Mesenchymal stem cell (in vitro differentiated cells and primary cell): Measurements from ENCODE around the gene RERE.

ENCODE experiments used
- DNase-seq: peaks from one replicate; pipeline ENCODE4 v3.0.0-alpha.2; 2013
- H2AFZ ChIP-seq: one replicate; pipeline ENCODE4 v1.6.1; 2013; ENCODE audit warnings: low read depth, mild to moderate bottlenecking, control low read depth, inconsistent platforms, low read length, moderate library complexity
- H2AK5ac ChIP-seq: 2 replicates; pipeline ENCODE4 v1.6.1; 2013; ENCODE audit warnings: low read length, moderate library complexity, mild to moderate bottlenecking, inconsistent platforms; ENCODE audit not compliant: severe bottlenecking
- H2BK120ac ChIP-seq: one replicate; pipeline ENCODE4 v1.6.1; 2013; ENCODE audit warnings: low read depth, mild to moderate bottlenecking, inconsistent platforms, low read length, moderate library complexity
- H2BK12ac ChIP-seq, 2 experiments: one replicate each; pipeline ENCODE4 v1.6.1; 2013; ENCODE audit warnings: inconsistent platforms in 2 of 2, low read length in 2 of 2, mild to moderate bottlenecking in 2 of 2, moderate library complexity in 2 of 2, control low read depth in 1 of 2
- H2BK15ac ChIP-seq: one replicate; pipeline ENCODE4 v1.6.1; 2013; ENCODE audit warnings: mild to moderate bottlenecking, low read depth, inconsistent platforms; ENCODE audit not compliant: poor library complexity, severe bottlenecking
- H2BK5ac ChIP-seq: 2 replicates; pipeline ENCODE4 v1.6.1; 2013; ENCODE audit warnings: low read depth, mild to moderate bottlenecking, low read length, control low read depth, inconsistent platforms; ENCODE audit not compliant: poor library complexity, severe bottlenecking
- H3K14ac ChIP-seq, 2 experiments: one replicate each; pipeline ENCODE4 v1.6.1; 2013; ENCODE audit warnings: inconsistent platforms in 2 of 2, low read length in 2 of 2, control low read depth in 1 of 2, mild to moderate bottlenecking in 1 of 2, moderate library complexity in 1 of 2
- H3K18ac ChIP-seq, 2 experiments: one replicate each; pipeline ENCODE4 v1.6.1; 2013; ENCODE audit warnings: inconsistent platforms in 2 of 2, low read length in 2 of 2, control low read depth in 1 of 2, low read depth in 1 of 2, mild to moderate bottlenecking in 1 of 2
- H3K23ac ChIP-seq, 2 experiments: one replicate each; pipeline ENCODE4 v1.6.1; 2013; ENCODE audit warnings: inconsistent platforms in 2 of 2, low read length in 2 of 2, mild to moderate bottlenecking in 2 of 2, moderate library complexity in 2 of 2, control low read depth in 1 of 2
- H3K27ac ChIP-seq: 2 replicates; pipeline ENCODE4 v1.5.1; 2013; ENCODE audit warnings: mild to moderate bottlenecking, moderate library complexity, low read length, control low read depth, inconsistent platforms; ENCODE audit not compliant: poor library complexity, severe bottlenecking
- H3K27me3 ChIP-seq, 2 experiments: 2 replicates each; pipeline versions ENCODE4 v1.6.1 to v1.7.0; 2013; ENCODE audit warnings: low read length in 2 of 2, mild to moderate bottlenecking in 2 of 2, moderate library complexity in 2 of 2, control low read depth in 1 of 2, inconsistent platforms in 1 of 2; ENCODE audit not compliant: control insufficient read depth in 1 of 2, insufficient read depth in 1 of 2
- H3K36me3 ChIP-seq, 2 experiments: 2 replicates each; pipeline versions ENCODE4 v1.6.1 to v1.7.0; 2013; ENCODE audit warnings: low read length in 2 of 2, control low read depth in 1 of 2, inconsistent platforms in 1 of 2, low read depth in 1 of 2, mild to moderate bottlenecking in 1 of 2; ENCODE audit not compliant: insufficient read depth in 2 of 2, control insufficient read depth in 1 of 2
- H3K4ac ChIP-seq, 2 experiments: one replicate each; pipeline ENCODE4 v1.6.1; 2013; ENCODE audit warnings: inconsistent platforms in 2 of 2, low read length in 2 of 2, mild to moderate bottlenecking in 2 of 2, moderate library complexity in 2 of 2, control low read depth in 1 of 2, low read depth in 1 of 2
- H3K4me1 ChIP-seq: 2 replicates; pipeline ENCODE4 v1.6.1; 2013; ENCODE audit warnings: low read depth, low read length, control low read depth; ENCODE audit not compliant: control insufficient read depth, insufficient read depth
- H3K4me2 ChIP-seq: 2 replicates; pipeline ENCODE4 v1.6.1; 2013; ENCODE audit warnings: low read length, mild to moderate bottlenecking, inconsistent platforms; ENCODE audit not compliant: poor library complexity, severe bottlenecking
- H3K4me3 ChIP-seq, 2 experiments: 2 replicates each; pipeline versions ENCODE4 v1.5.1 to v1.7.0; 2013; ENCODE audit warnings: low read length in 2 of 2, mild to moderate bottlenecking in 2 of 2, control low read depth in 1 of 2, low read depth in 1 of 2; ENCODE audit not compliant: insufficient read depth in 1 of 2
- H3K79me1 ChIP-seq: replicated peaks from 2 replicates; pipeline ENCODE4 v1.6.1; 2013; ENCODE audit warnings: mild to moderate bottlenecking, control low read depth, low read length, inconsistent platforms; ENCODE audit not compliant: poor library complexity, severe bottlenecking
- H3K9ac ChIP-seq: 2 replicates; pipeline ENCODE4 v1.7.0; 2013; ENCODE audit warnings: mild to moderate bottlenecking, low read length, moderate library complexity
- H3K9me3 ChIP-seq: 2 replicates; pipeline ENCODE4 v1.7.0; 2013; ENCODE audit warnings: mild to moderate bottlenecking, low read length; ENCODE audit not compliant: control insufficient read depth
- H4K8ac ChIP-seq: one replicate; pipeline ENCODE4 v1.6.1; 2013; ENCODE audit warnings: inconsistent platforms, mild to moderate bottlenecking, low read length, moderate library complexity
- H4K91ac ChIP-seq: one replicate; pipeline ENCODE4 v1.6.1; 2013; ENCODE audit warnings: mild to moderate bottlenecking, low read length, inconsistent platforms
- WGBS: methylation state at CpG from one replicate; pipeline ENCODE4 v1.1.7; 2013; ENCODE audit warnings: mixed read lengths; 5-methylcytosine and 5-hydroxymethylcytosine counted together

Gene RERE

DNA sequence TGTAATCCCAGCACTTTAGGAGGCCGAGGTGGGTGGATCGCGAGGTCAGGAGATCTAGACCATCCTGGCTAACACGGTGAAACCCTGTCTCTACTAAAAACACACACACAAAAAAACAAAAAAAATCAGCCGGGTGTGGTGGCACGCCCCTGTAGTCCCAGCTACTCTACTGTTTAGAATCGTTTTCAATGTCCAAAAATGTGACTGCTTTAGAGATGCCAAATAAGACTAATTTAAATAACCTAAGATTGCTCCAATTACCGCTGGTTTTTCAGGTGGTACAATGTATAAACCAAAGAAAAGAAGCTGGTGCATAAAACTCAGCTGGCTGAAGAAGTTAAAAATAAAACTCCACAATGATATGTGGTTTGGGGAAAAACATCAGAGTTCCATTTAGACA is 132.0 kb downstream of the RERE start:
- Histone ChIP-seq H3K27me3 (no peaks in the 10 kb centered on the region), H3K4me3 (no peak overlapping the region), H2AK5ac (no peak overlapping the region), H3K4ac (no peak overlapping the region), H3K4me1 (peaks cover 2% of the 10 kb centered on the region), H2BK5ac (no peak overlapping the region), H2BK12ac (no peak overlapping the region), H4K8ac (no peak overlapping the region), H3K9ac (no peak overlapping the region), H3K79me1 (peaks cover 15% of the 10 kb centered on the region), H3K23ac (no peak overlapping the region), H3K27ac (no peak overlapping the region), H3K9me3 (no peaks in the 10 kb centered on the region), H2BK15ac (no peak overlapping the region), H3K18ac (no peak overlapping the region), H3K14ac (no peak overlapping the region), H2BK120ac (no peak overlapping the region), H4K91ac (no peak overlapping the region), H3K36me3 (no peaks in the 10 kb centered on the region), H3K4me2 (no peak overlapping the region), H2AFZ (no peak overlapping the region)
- 93% methylated on average over 7 of the region's 8 CpGs for WGBS
- no peak for DNase-seq

DNA sequence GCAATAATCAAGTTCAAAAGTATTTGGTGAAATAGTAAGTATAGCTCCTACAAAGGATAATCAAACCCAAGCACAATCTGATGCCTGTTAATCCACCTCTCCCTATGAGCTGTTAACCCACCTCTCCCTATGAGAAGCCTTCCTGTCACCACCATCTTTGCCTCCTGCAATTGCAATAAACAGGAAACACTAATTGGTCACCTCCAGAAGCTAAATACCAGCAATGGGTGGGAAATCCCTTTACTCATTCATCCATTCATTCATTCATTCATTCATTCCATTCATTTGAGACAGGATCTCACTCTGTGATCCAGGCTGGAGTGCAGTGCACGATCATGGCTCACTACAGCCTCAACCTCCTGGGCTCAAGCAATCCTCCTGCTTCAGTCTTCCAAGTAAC is 132.8 kb downstream of the RERE start:
- H2BK120ac ChIP-seq: no peak overlapping the region
- DNase-seq: no peak
- H3K4me1 ChIP-seq: peaks cover 2% of the 10 kb centered on the region
- 100% methylated on average over 1 of the region's 1 CpG for WGBS
- peak overlapping the region in 1 of 2 experiments; percentile 54 for H2BK12ac ChIP-seq
- H3K79me1 ChIP-seq: peaks cover 16% of the 10 kb centered on the region
- no peak overlapping the region for H4K8ac ChIP-seq
- no peak overlapping the region for H3K9ac ChIP-seq
- H2AK5ac ChIP-seq: no peak overlapping the region
- no peak overlapping the region for H4K91ac ChIP-seq
- no peak overlapping the region for H3K4me2 ChIP-seq
- no peak overlapping the region for H2BK15ac ChIP-seq
- H3K36me3 ChIP-seq: no peaks in the 10 kb centered on the region
- no peak overlapping the region for H3K4me3 ChIP-seq
- no peak overlapping the region for H3K23ac ChIP-seq
- no peak overlapping the region for H3K27ac ChIP-seq
- no peaks in the 10 kb centered on the region for H3K9me3 ChIP-seq
- H2BK5ac ChIP-seq: no peak overlapping the region
- H3K27me3 ChIP-seq: no peaks in the 10 kb centered on the region
- no peak overlapping the region for H3K14ac ChIP-seq
- H3K18ac ChIP-seq: peak overlapping the region in 1 of 2 experiments; percentile 37
- no peak overlapping the region for H2AFZ ChIP-seq
- H3K4ac ChIP-seq: peak overlapping the region in 1 of 2 experiments; percentile 35

DNA sequence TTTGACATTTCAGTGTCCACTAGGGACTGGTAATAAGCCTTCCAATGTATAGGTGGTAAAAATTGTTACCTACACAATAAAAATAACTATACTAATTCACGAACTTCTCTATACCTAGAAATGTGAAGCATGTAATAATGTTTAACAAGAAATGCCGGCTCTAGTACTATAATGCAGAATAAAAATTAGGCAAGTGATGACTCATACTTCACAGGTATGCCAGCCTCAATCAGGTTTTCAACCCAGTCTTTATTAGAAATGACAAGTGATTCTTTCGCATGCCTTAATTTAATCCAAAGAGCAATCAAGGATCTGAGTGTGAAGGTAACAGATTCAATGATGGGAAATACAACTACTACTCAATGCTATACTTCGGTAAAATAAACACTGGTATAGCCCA is 134.9 kb downstream of the RERE start:
- Histone ChIP-seq H4K91ac (no peak overlapping the region), H3K14ac (no peak overlapping the region), H3K4me2 (no peak overlapping the region), H3K4me3 (no peak overlapping the region), H2BK15ac (no peak overlapping the region), H3K18ac (no peak overlapping the region), H3K9ac (no peak overlapping the region), H2BK120ac (no peak overlapping the region), H3K4ac (no peak overlapping the region), H3K27ac (no peak overlapping the region), H3K9me3 (no peaks in the 10 kb centered on the region), H3K23ac (no peak overlapping the region), H2BK5ac (no peak overlapping the region), H3K36me3 (no peaks in the 10 kb centered on the region), H3K27me3 (no peaks in the 10 kb centered on the region), H2AK5ac (no peak overlapping the region), H2AFZ (no peak overlapping the region), H4K8ac (no peak overlapping the region), H3K4me1 (peaks cover 3% of the 10 kb centered on the region), H3K79me1 (peaks cover 14% of the 10 kb centered on the region), H2BK12ac (no peak overlapping the region)
- no peak for DNase-seq
- 94% methylated on average over 2 of the region's 4 CpGs for WGBS

DNA sequence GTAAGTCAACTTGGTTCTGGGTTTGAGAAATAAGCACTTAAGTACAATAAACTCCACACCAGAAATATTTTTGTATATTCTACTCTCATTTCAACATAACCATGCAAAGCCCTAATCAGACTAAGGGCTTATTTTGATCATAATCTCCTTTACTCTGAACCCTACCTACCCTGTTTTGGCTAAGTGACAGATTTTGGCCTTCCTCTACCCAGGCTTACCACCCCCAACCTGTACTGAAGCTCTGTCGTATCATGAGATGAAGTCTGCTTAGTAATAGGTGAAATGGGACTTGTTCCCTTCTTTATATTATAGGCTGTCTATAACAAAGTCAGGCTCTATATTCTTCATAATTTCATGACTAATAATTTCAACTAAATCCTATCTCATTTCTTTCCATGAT is 135.5 kb downstream of the RERE start:
- Histone ChIP-seq H2BK5ac (no peak overlapping the region), H3K14ac (no peak overlapping the region), H4K91ac (no peak overlapping the region), H3K9me3 (no peaks in the 10 kb centered on the region), H4K8ac (no peak overlapping the region), H3K79me1 (peaks cover 15% of the 10 kb centered on the region), H3K4me1 (peaks cover 3% of the 10 kb centered on the region), H2BK12ac (no peak overlapping the region), H2AFZ (no peak overlapping the region), H3K27ac (no peak overlapping the region), H3K9ac (no peak overlapping the region), H3K4me3 (no peak overlapping the region), H3K27me3 (no peaks in the 10 kb centered on the region), H2BK15ac (no peak overlapping the region), H2AK5ac (no peak overlapping the region), H3K23ac (no peak overlapping the region), H3K36me3 (no peaks in the 10 kb centered on the region), H3K4me2 (no peak overlapping the region), H3K4ac (no peak overlapping the region), H3K18ac (no peak overlapping the region), H2BK120ac (peak overlapping the region; percentile 15)
- DNase-seq: no peak
- no CpG with 5 or more reads among the region's 1 CpG for WGBS
